Measurements from ENCODE around the gene CHAF1A. TPM values are rescaled to one million over a fixed set of nuclear protein-coding genes. Genes with fewer than 3 reads are reported as not detected.

Gene CHAF1A
- total RNA-seq, 1 donor from 2014 or later: 48.2 TPM

- H3K36me3 Mint-ChIP-seq (ENCODE audit: insufficient read depth): peaks cover 2% of the 10 kb centered on the region
- no peak for DNase-seq (ENCODE audit: low spot score, unreplicated experiment)
- no peaks in the 10 kb centered on the region for H3K4me1 Mint-ChIP-seq (ENCODE audit: low read depth)
- no peaks in the 10 kb centered on the region for H3K27me3 Mint-ChIP-seq
- H3K9me3 Mint-ChIP-seq (ENCODE audit: low read depth): no peaks in the 10 kb centered on the region
- no peak overlapping the region for H3K27ac Mint-ChIP-seq
- H3K4me3 Mint-ChIP-seq (ENCODE audit: low read depth): no peak overlapping the region
- TF ChIP-seq CTCF (IDR thresholded peaks at IDR 0.05; ENCODE audit: unreplicated experiment): no peak
Observed at GRCh38 chr19:4444765-4445741, 42.6 kb downstream of the CHAF1A start.

GRCh38 chr19:4445963-4446703, 43.7 kb downstream of the CHAF1A start:
- DNase-seq (ENCODE audit: low spot score, unreplicated experiment): no peak
- Mint-ChIP-seq H3K36me3 (ENCODE audit: insufficient read depth) (peaks cover 6% of the 10 kb centered on the region), H3K4me3 (ENCODE audit: low read depth) (no peak overlapping the region), H3K27me3 (no peaks in the 10 kb centered on the region), H3K9me3 (ENCODE audit: low read depth) (no peaks in the 10 kb centered on the region), H3K27ac (no peak overlapping the region), H3K4me1 (ENCODE audit: low read depth) (no peaks in the 10 kb centered on the region)
- TF ChIP-seq CTCF (IDR thresholded peaks at IDR 0.05; ENCODE audit: unreplicated experiment): no peak

- H3K27ac Mint-ChIP-seq: no peak overlapping the region
- no peaks in the 10 kb centered on the region for H3K27me3 Mint-ChIP-seq
- H3K4me1 Mint-ChIP-seq (ENCODE audit: low read depth): no peaks in the 10 kb centered on the region
- H3K9me3 Mint-ChIP-seq (ENCODE audit: low read depth): no peaks in the 10 kb centered on the region
- no peak overlapping the region for H3K4me3 Mint-ChIP-seq (ENCODE audit: low read depth)
- peaks cover 6% of the 10 kb centered on the region for H3K36me3 Mint-ChIP-seq (ENCODE audit: insufficient read depth)
- no peak for TF ChIP-seq CTCF (IDR thresholded peaks at IDR 0.05; ENCODE audit: unreplicated experiment)
- no peak for DNase-seq (ENCODE audit: low spot score, unreplicated experiment)
Observed at GRCh38 chr19:4446704-4447200, 44.3 kb downstream of the CHAF1A start.

- TF ChIP-seq CTCF (IDR thresholded peaks at IDR 0.05; ENCODE audit: unreplicated experiment): no peak
- H3K27ac Mint-ChIP-seq: no peak overlapping the region
- peaks cover 6% of the 10 kb centered on the region for H3K36me3 Mint-ChIP-seq (ENCODE audit: insufficient read depth)
- no peak for DNase-seq (ENCODE audit: low spot score, unreplicated experiment)
- H3K27me3 Mint-ChIP-seq: no peaks in the 10 kb centered on the region
- no peaks in the 10 kb centered on the region for H3K9me3 Mint-ChIP-seq (ENCODE audit: low read depth)
- no peaks in the 10 kb centered on the region for H3K4me1 Mint-ChIP-seq (ENCODE audit: low read depth)
- no peak overlapping the region for H3K4me3 Mint-ChIP-seq (ENCODE audit: low read depth)
Observed at GRCh38 chr19:4447327-4448146, 45.1 kb downstream of the CHAF1A start.

All from progenitor cell of endocrine pancreas (in vitro differentiated cells).